MM.1S (cell line): ENCODE measurements around the gene RAB23.

Experiments
- DNase-seq: peaks from one replicate; pipeline ENCODE4 v3.0.0-alpha.2; 2015
- H2AFZ ChIP-seq: fragments of 300-600 bp; sonication (generic); 2 replicates; pipeline ENCODE4 v1.6.0; 2016; ENCODE audit warnings: antibody characterized with exemption, low read length
- H3F3A ChIP-seq: fragments of 300-600 bp; sonication (generic); 2 replicates; pipeline ENCODE4 v1.6.1; 2016; ENCODE audit warnings: mild to moderate bottlenecking, antibody characterized with exemption, low read length, moderate library complexity, mixed read lengths; ENCODE audit not compliant: insufficient read depth
- H3K27ac ChIP-seq: fragments of 300-600 bp; sonication (generic); 2 replicates; pipeline ENCODE4 v1.5.1; 2016; ENCODE audit warnings: mild to moderate bottlenecking, low read length
- H3K27me3 ChIP-seq: fragments of 300-600 bp; sonication (generic); replicated peaks from 2 replicates; pipeline ENCODE4 v1.6.0; 2016; ENCODE audit warnings: low read length; ENCODE audit not compliant: insufficient read depth
- H3K36me3 ChIP-seq: fragments of 300-600 bp; sonication (generic); replicated peaks from 2 replicates; pipeline ENCODE4 v1.6.1; 2016; ENCODE audit warnings: mild to moderate bottlenecking, low read length, mixed read lengths; ENCODE audit not compliant: insufficient read depth
- H3K4me1 ChIP-seq: fragments of 300-600 bp; sonication (generic); 2 replicates; pipeline ENCODE4 v1.6.1; 2016; ENCODE audit warnings: low read length, mixed read lengths
- H3K4me2 ChIP-seq: fragments of 300-600 bp; sonication (generic); 2 replicates; pipeline ENCODE4 v1.6.0; 2016; ENCODE audit warnings: low read depth, low read length
- H3K4me3 ChIP-seq: fragments of 300-600 bp; sonication (generic); 2 replicates; pipeline ENCODE4 v1.5.1; 2016; ENCODE audit warnings: low read length, mixed read lengths
- H3K79me2 ChIP-seq: fragments of 300-600 bp; sonication (generic); 2 replicates; pipeline ENCODE4 v1.6.1; 2016; ENCODE audit warnings: mixed run types, low read length, mixed read lengths
- H3K9ac ChIP-seq: fragments of 300-600 bp; sonication (generic); 2 replicates; pipeline ENCODE4 v1.6.1; 2016; ENCODE audit warnings: low read length, mixed read lengths
- H3K9me2 ChIP-seq: fragments of 300-600 bp; sonication (generic); replicated peaks from 2 replicates; pipeline ENCODE4 v1.6.1; 2016; ENCODE audit warnings: mild to moderate bottlenecking, low read length, mixed read lengths; ENCODE audit not compliant: insufficient read depth
- H3K9me3 ChIP-seq: fragments of 300-600 bp; sonication (generic); replicated peaks from 2 replicates; pipeline ENCODE4 v1.6.1; 2016; ENCODE audit warnings: mild to moderate bottlenecking, low read length, mixed read lengths; ENCODE audit not compliant: insufficient read depth
- H4K20me1 ChIP-seq: fragments of 300-600 bp; sonication (generic); 2 replicates; pipeline ENCODE4 v1.6.1; 2016; ENCODE audit warnings: mild to moderate bottlenecking, low read length, moderate library complexity, mixed read lengths; ENCODE audit not compliant: insufficient read depth
- EZH2 ChIP-seq: fragments of 300-600 bp; sonication (generic); optimal IDR thresholded peaks from 2 replicates; pipeline ENCODE3; 2017; ENCODE audit warnings: low read depth, mild to moderate bottlenecking, antibody characterized with exemption, low read length, mixed read lengths
- EZH2phosphoT487 ChIP-seq: fragments of 300-600 bp; sonication (generic); IDR thresholded peaks from 2 replicates; pipeline ENCODE4 v1.6.1; 2018; ENCODE audit warnings: antibody characterized with exemption, low read length
- TF ChIP-seq, protein P1 (sequence below): fragments of 300-600 bp; sonication (generic); IDR thresholded peaks from 2 replicates; pipeline ENCODE4 v1.5.1; 2016; ENCODE audit warnings: antibody characterized with exemption, low read length, mixed read lengths

Gene RAB23

DNA sequence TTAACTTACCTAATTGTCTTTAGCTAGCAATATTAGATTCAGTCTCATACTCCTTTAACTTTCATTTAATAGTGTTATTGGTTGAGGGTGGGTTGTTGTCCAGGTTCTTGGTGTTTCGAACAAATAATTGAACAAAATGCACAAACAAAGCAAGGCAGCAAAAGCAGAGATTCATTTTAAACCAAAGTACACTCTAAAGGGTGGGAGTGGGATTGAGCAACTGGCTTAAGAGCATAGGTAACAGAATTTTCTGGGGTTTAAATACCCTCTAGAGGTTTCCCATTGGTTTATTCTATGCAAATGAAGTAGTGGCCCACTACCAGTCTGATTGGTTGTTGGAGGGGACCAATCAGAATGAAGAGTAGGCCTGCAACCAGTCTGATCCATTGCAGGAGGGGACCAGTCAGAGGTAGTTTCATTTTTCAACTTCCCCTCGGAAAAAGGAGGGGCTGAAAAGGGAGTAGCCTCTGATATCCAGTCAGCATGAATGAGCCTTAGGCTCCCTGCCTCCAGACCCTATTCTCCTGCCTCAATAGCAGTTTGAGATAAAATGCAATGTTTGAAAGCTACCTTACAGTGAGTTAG, 26.3 kb upstream of the RAB23 start:
- Histone ChIP-seq H3K4me1 (no peaks in the 10 kb centered on the region), H3K27ac (no peak overlapping the region), H3K9me2 (no peaks in the 10 kb centered on the region), H3K9ac (no peak overlapping the region), H3K9me3 (no peaks in the 10 kb centered on the region), H2AFZ (no peak overlapping the region), H3K79me2 (no peaks in the 10 kb centered on the region), H3F3A (no peaks in the 10 kb centered on the region), H3K36me3 (no peaks in the 10 kb centered on the region), H4K20me1 (no peaks in the 10 kb centered on the region), H3K4me3 (no peak overlapping the region), H3K27me3 (no peaks in the 10 kb centered on the region), H3K4me2 (no peak overlapping the region)
- TF ChIP-seq, protein P1, sequence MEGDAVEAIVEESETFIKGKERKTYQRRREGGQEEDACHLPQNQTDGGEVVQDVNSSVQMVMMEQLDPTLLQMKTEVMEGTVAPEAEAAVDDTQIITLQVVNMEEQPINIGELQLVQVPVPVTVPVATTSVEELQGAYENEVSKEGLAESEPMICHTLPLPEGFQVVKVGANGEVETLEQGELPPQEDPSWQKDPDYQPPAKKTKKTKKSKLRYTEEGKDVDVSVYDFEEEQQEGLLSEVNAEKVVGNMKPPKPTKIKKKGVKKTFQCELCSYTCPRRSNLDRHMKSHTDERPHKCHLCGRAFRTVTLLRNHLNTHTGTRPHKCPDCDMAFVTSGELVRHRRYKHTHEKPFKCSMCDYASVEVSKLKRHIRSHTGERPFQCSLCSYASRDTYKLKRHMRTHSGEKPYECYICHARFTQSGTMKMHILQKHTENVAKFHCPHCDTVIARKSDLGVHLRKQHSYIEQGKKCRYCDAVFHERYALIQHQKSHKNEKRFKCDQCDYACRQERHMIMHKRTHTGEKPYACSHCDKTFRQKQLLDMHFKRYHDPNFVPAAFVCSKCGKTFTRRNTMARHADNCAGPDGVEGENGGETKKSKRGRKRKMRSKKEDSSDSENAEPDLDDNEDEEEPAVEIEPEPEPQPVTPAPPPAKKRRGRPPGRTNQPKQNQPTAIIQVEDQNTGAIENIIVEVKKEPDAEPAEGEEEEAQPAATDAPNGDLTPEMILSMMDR, result no peak
- TF ChIP-seq EZH2phosphoT487, result no peak
- TF ChIP-seq EZH2, result no peak
- no peak for DNase-seq

GRCh38 chr6:57247603-57248002, 25.5 kb upstream of the RAB23 start:
- TF ChIP-seq EZH2 (no peak), EZH2phosphoT487 (no peak)
- TF ChIP-seq, protein P1, result no peak
- Histone ChIP-seq H3K4me2 (no peak overlapping the region), H2AFZ (no peak overlapping the region), H3K4me1 (no peaks in the 10 kb centered on the region), H3K36me3 (no peaks in the 10 kb centered on the region), H3K79me2 (no peaks in the 10 kb centered on the region), H3K27ac (no peak overlapping the region), H3K27me3 (no peaks in the 10 kb centered on the region), H3K9me3 (no peaks in the 10 kb centered on the region), H3K9me2 (no peaks in the 10 kb centered on the region), H3F3A (no peaks in the 10 kb centered on the region), H4K20me1 (no peaks in the 10 kb centered on the region), H3K4me3 (no peak overlapping the region), H3K9ac (no peak overlapping the region)
- DNase-seq, result no peak

DNA sequence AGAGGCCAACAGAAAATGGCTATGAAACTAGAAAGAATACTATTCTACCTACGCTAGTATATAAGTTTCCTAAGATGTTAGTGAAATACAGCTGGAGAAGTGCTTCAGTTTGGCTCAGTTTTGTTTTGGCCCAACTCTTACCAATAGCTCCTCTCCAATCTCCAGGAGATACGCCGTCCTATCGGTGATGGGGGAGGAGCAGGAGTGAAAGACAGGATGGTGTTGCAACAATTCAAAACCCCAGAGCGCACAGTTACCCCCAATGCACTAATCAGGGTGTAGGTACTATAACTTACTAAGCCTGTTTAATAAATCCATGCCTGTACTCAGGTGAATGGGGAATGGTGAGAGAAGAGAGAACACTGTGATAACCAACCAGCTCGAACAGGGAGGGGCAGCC, 24.2 kb upstream of the RAB23 start:
- no peaks in the 10 kb centered on the region for H3K79me2 ChIP-seq
- H3K9me2 ChIP-seq, result no peaks in the 10 kb centered on the region
- DNase-seq, result no peak
- no peak overlapping the region for H3K9ac ChIP-seq
- no peak overlapping the region for H3K4me3 ChIP-seq
- no peaks in the 10 kb centered on the region for H3K27me3 ChIP-seq
- H3K9me3 ChIP-seq, result no peaks in the 10 kb centered on the region
- no peaks in the 10 kb centered on the region for H3K36me3 ChIP-seq
- no peak overlapping the region for H2AFZ ChIP-seq
- TF ChIP-seq, protein P1, result no peak
- no peak for TF ChIP-seq EZH2phosphoT487
- no peaks in the 10 kb centered on the region for H3K4me1 ChIP-seq
- no peak overlapping the region for H3K4me2 ChIP-seq
- no peak overlapping the region for H3K27ac ChIP-seq
- H3F3A ChIP-seq, result no peaks in the 10 kb centered on the region
- H4K20me1 ChIP-seq, result no peaks in the 10 kb centered on the region
